A673 (cell line): Measurements from ENCODE around the gene RAP1GAP. TPM values are rescaled to one million over a fixed set of nuclear protein-coding genes. Genes with fewer than 3 reads are reported as not detected.

Experiments
- BruUV-seq: library from RNA; stranded (reverse); fragments of 400-500 nt; replicated peaks from 2 replicates; lab custom pipeline; 2021; lab: Mats Ljungman, UMichigan
- CTCF ChIA-PET: fragments of 300-600 bp; sonication (Branson Sonifier 250); formaldehyde crosslinking; loops from one replicate; lab custom pipeline; 2022; ENCODE audit warnings: antibody characterized with exemption; lab: Charles Lee
- POLR2A ChIA-PET: fragments of 300-600 bp; sonication (Branson Sonifier 250); formaldehyde crosslinking; loops from one replicate; lab custom pipeline; 2022; ENCODE audit warnings: antibody characterized with exemption; ENCODE audit not compliant: low non-redundant PET; lab: Charles Lee
- DNase-seq: peaks from one replicate; pipeline ENCODE4 v3.0.0-alpha.2; 2015; ENCODE audit warnings: low spot score
- H3K27ac ChIP-seq: fragments of 200-600 bp; sonication (generic); 2 replicates; pipeline ENCODE4 v1.5.1; 2016; ENCODE audit warnings: mixed run types, low read depth, mild to moderate bottlenecking, mixed read lengths, antibody characterized with exemption, low read length; ENCODE audit not compliant: poor library complexity, severe bottlenecking
- H3K27me3 ChIP-seq: fragments of 200-600 bp; sonication (generic); replicated peaks from 2 replicates; pipeline ENCODE4 v1.6.1; 2017; ENCODE audit warnings: mixed run types, low read depth, mild to moderate bottlenecking, mixed read lengths, antibody characterized with exemption, low read length; ENCODE audit not compliant: insufficient read depth, poor library complexity
- H3K36me3 ChIP-seq: fragments of 200-600 bp; sonication (generic); 2 replicates; pipeline ENCODE4 v1.6.1; 2016; ENCODE audit warnings: mixed run types, mild to moderate bottlenecking, mixed read lengths, antibody characterized with exemption, low read length; ENCODE audit not compliant: insufficient read depth, poor library complexity, severe bottlenecking
- H3K4me1 ChIP-seq: fragments of 200-600 bp; sonication (generic); 2 replicates; pipeline ENCODE4 v1.6.1; 2017; ENCODE audit warnings: mixed run types, mild to moderate bottlenecking, mixed read lengths, antibody characterized with exemption, low read length; ENCODE audit not compliant: insufficient read depth, poor library complexity, severe bottlenecking
- H3K4me3 ChIP-seq: fragments of 200-600 bp; sonication (generic); 2 replicates; pipeline ENCODE4 v1.5.1; 2016; ENCODE audit warnings: low read depth, mixed run types, mild to moderate bottlenecking, mixed read lengths, low read length; ENCODE audit not compliant: poor library complexity, severe bottlenecking
- H3K9me3 ChIP-seq: fragments of 200-600 bp; sonication (generic); 2 replicates; pipeline ENCODE4 v1.6.1; 2016; ENCODE audit warnings: mixed run types, low read depth, mild to moderate bottlenecking, mixed read lengths, antibody characterized with exemption, low read length; ENCODE audit not compliant: poor library complexity, severe bottlenecking
- CTCF ChIP-seq: fragments of 300-800, 200-600 bp; sonication (generic); conservative IDR thresholded peaks from 2 replicates; pipeline ENCODE4 v1.5.1; 2017; ENCODE audit warnings: low read depth, mild to moderate bottlenecking, antibody characterized with exemption, low read length, moderate library complexity, mixed read lengths
- EZH2 ChIP-seq: fragments of 200-600 bp; sonication (generic); IDR thresholded peaks from 2 replicates; pipeline ENCODE4 v1.6.1; 2017; ENCODE audit warnings: borderline replicate concordance, low read depth, mild to moderate bottlenecking, mixed read lengths, antibody characterized with exemption, low read length; ENCODE audit not compliant: poor library complexity, severe bottlenecking
- intact Hi-C: fragments of 100-400 bp; cut with micrococcal nuclease; formaldehyde crosslinking; loops from one replicate; pipeline ENCODE4 v1.10.0; 2022; ENCODE audit not compliant: unreplicated experiment
- total RNA-seq: library from RNA; stranded (reverse); gene quantifications from 2 replicates; pipeline ENCODE4 v1.2.3, GENCODE V29; 2021

Gene RAP1GAP
- total RNA-seq, 1 experiment from 2014 or later, result 37.7 TPM

- intact Hi-C loops, result no loop called here
- Histone ChIP-seq H3K4me3 (no peak overlapping the region), H3K4me1 (peaks cover 30% of the 10 kb centered on the region), H3K9me3 (no peaks in the 10 kb centered on the region), H3K27me3 (no peaks in the 10 kb centered on the region), H3K27ac (no peak overlapping the region), H3K36me3 (peaks cover 2% of the 10 kb centered on the region)
- ChIA-PET CTCF (no interaction called here), POLR2A (no interaction called here)
- no TSS peak for BruUV-seq
- TF ChIP-seq EZH2 (no peak), CTCF (no peak)
- DNase-seq, result no peak
Measured at GRCh38 chr1:21629971-21630370, 39.2 kb downstream of the RAP1GAP start.

- TF ChIP-seq EZH2 (no peak), CTCF (no peak)
- ChIA-PET POLR2A (no interaction called here), CTCF (no interaction called here)
- Histone ChIP-seq H3K4me3 (no peak overlapping the region), H3K36me3 (peaks cover 4% of the 10 kb centered on the region), H3K9me3 (no peaks in the 10 kb centered on the region), H3K27me3 (no peaks in the 10 kb centered on the region), H3K27ac (no peak overlapping the region), H3K4me1 (peaks cover 40% of the 10 kb centered on the region)
- no peak for DNase-seq
- no TSS peak for BruUV-seq
- intact Hi-C loops, result no loop called here
Measured at GRCh38 chr1:21628798-21629393, 40.3 kb downstream of the RAP1GAP start.

DNA sequence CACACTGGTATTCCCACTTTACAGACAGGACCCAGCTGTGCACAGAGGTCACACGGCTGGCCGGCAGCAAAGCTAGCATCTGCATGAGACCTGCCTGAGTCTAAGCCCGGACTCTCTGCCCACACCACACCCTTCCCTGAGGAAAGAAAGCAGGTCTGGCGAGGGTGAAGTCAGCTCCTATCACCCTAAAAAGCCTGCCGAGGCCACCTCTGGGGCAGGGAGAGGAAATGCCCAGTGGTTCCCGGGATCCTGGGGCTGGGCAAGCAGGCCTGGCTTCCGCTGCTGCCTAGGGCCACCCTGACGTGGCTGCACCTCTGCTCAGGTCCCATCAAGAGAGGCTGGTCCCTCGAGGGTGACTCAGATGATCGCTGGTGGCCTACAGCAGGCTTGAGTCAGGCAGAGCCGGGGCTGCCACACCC is 42.2 kb downstream of the RAP1GAP start:
- CTCF ChIA-PET, result interaction anchor here (0.6 to 0.8 kb wide), 2 partner anchors 17 to 21 kb away, joined by 4 to 5 read pairs; no protein-coding TSS in a partner anchor
- H3K4me1 ChIP-seq, result peaks cover 43% of the 10 kb centered on the region
- intact Hi-C loops, result no loop called here

More for the DNA sequence above, 42.2 kb downstream of the RAP1GAP start:
- Histone ChIP-seq H3K27me3 (no peaks in the 10 kb centered on the region), H3K9me3 (no peaks in the 10 kb centered on the region), H3K36me3 (peaks cover 6% of the 10 kb centered on the region), H3K4me3 (no peak overlapping the region), H3K27ac (no peak overlapping the region)
- no peak for DNase-seq
- TF ChIP-seq CTCF (no peak), EZH2 (no peak)
- BruUV-seq, result no TSS peak
- POLR2A ChIA-PET, result no interaction called here
